ENCODE data around the gene TANGO2. TPM values are rescaled to one million over a fixed set of nuclear protein-coding genes. Genes with fewer than 3 reads are reported as not detected.

TANGO2 gene
- total RNA-seq, 1 experiment from 2014 or later = 14.6 TPM

DNA sequence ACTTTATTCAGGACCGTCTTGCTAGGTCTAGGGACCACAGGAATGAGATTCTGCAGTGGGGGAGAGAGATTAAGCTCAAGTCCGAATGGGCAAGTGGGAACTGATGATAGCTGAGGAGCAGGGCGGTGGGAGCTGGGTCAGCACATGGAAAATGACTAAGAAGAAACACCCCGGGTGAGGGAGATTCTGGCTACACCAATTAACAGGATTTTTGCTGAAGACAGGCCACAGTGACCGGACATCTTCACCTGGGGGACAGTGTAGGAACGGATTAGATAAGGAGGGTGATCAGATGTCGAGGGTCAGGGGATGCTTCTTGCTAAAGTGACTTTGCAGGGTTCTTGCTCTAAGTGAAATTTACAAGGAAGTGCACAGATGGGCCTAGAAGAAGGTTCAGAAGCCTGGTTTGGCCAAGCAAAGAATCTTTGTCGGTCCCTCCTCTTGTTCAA is 50.6 kb downstream of the TANGO2 start:
- Histone ChIP-seq H3K9me3 (ENCODE audit: control insufficient read depth, low read depth, low read length) (no peaks in the 10 kb centered on the region), H3K27me3 (ENCODE audit: insufficient read depth, low read length) (no peaks in the 10 kb centered on the region; the same call in 1 of the 2 replicates), H3K4me1 (ENCODE audit: insufficient read depth, low read length) (no peaks in the 10 kb centered on the region), H3K4ac (ENCODE audit: low read depth, low read length) (no peak overlapping the region), H2BK5ac (ENCODE audit: insufficient read length, low read length) (no peak overlapping the region), H4K91ac (ENCODE audit: insufficient read length, low read depth, low read length) (no peak overlapping the region), H3K56ac (ENCODE audit: insufficient read length, low read depth, low read length) (no peak overlapping the region), H3K79me2 (ENCODE audit: insufficient read depth, low read length) (no peaks in the 10 kb centered on the region), H3T11ph (ENCODE audit: low read length) (no peak overlapping the region), H3K4me2 (ENCODE audit: insufficient read depth, insufficient read length, low read length) (no peak overlapping the region), H3K79me1 (ENCODE audit: insufficient read depth, low read depth, low read length, poor library complexity, severe bottlenecking) (no peaks in the 10 kb centered on the region), H3K18ac (ENCODE audit: insufficient read length, low read depth, low read length) (no peak overlapping the region), H2BK12ac (ENCODE audit: insufficient read length, low read depth, low read length) (no peak overlapping the region), H3K14ac (ENCODE audit: insufficient read depth, low read length) (no peak overlapping the region), H2AFZ (ENCODE audit: low read length) (no peak overlapping the region), H3K23ac (ENCODE audit: insufficient read length, low read depth, low read length) (no peak overlapping the region), H2AK5ac (ENCODE audit: insufficient read length, low read length) (no peak overlapping the region), H3K27ac (ENCODE audit: insufficient read length, low read depth, low read length) (no peak overlapping the region), H4K5ac (ENCODE audit: insufficient read length, low read depth, low read length) (no peak overlapping the region), H3K23me2 (ENCODE audit: insufficient read length, low read depth, low read length, poor library complexity, severe bottlenecking) (no peaks in the 10 kb centered on the region), H2BK120ac (ENCODE audit: low read depth, low read length, poor library complexity, severe bottlenecking) (no peak overlapping the region), H2BK15ac (ENCODE audit: low read depth, low read length) (no peak overlapping the region), H2BK20ac (ENCODE audit: low read depth, low read length, poor library complexity, severe bottlenecking) (no peak overlapping the region), H3K9ac (ENCODE audit: extremely low read depth, insufficient read length, low read length) (no peak overlapping the region), H4K20me1 (ENCODE audit: control insufficient read depth, insufficient read depth, insufficient read length) (no peaks in the 10 kb centered on the region), H4K8ac (replicated peaks; ENCODE audit: insufficient read length, low read depth, low read length) (no peak overlapping the region)
- TF ChIP-seq, protein P1, sequence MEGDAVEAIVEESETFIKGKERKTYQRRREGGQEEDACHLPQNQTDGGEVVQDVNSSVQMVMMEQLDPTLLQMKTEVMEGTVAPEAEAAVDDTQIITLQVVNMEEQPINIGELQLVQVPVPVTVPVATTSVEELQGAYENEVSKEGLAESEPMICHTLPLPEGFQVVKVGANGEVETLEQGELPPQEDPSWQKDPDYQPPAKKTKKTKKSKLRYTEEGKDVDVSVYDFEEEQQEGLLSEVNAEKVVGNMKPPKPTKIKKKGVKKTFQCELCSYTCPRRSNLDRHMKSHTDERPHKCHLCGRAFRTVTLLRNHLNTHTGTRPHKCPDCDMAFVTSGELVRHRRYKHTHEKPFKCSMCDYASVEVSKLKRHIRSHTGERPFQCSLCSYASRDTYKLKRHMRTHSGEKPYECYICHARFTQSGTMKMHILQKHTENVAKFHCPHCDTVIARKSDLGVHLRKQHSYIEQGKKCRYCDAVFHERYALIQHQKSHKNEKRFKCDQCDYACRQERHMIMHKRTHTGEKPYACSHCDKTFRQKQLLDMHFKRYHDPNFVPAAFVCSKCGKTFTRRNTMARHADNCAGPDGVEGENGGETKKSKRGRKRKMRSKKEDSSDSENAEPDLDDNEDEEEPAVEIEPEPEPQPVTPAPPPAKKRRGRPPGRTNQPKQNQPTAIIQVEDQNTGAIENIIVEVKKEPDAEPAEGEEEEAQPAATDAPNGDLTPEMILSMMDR (conservative IDR thresholded peaks at IDR 0.05) = no peak
- Mint-ChIP-seq H3K4me3 (no peak overlapping the region), H3K4me1 (peaks cover 0 to under 1% of the 10 kb centered on the region in 2 experiments; a peak in 2 of 4 replicates), H3K9me3 (no peaks in the 10 kb centered on the region), H3K36me3 (ENCODE audit: insufficient read depth in 1 of 3, low read depth in 3 of 3) (no peaks in the 10 kb centered on the region), H3K27me3 (ENCODE audit: low read depth) (peaks cover 32% of the 10 kb centered on the region), H3K27ac (no peak overlapping the region)
- WGBS (ENCODE audit: extremely low coverage, insufficient read length, low lambda C conversion rate) = no CpG with 5 or more reads among the region's 8 CpGs
- no peak for DNase-seq
